ENCODE measurements around the gene AP1G1. TPM values are rescaled to one million over a fixed set of nuclear protein-coding genes. Genes with fewer than 3 reads are reported as not detected.

AP1G1 gene
- total RNA-seq, 2 donors from 2014 or later, result 62.7 to 68.5 TPM

- peak overlapping the region; percentile 88 for H3K27ac Mint-ChIP-seq
- peak overlapping the region; percentile 91 for H3K4me3 ChIP-seq (ENCODE audit: low read length)
- H3K36me3 Mint-ChIP-seq (ENCODE audit: low read depth), result peaks cover 29% of the 10 kb centered on the region
- H3K27ac ChIP-seq (ENCODE audit: low read depth, low read length), result no peak overlapping the region
- peak overlapping the region; percentile 87 for H3K9ac ChIP-seq (ENCODE audit: extremely low read depth, low read length, poor library complexity, severe bottlenecking)
- H3K27me3 Mint-ChIP-seq (ENCODE audit: insufficient read depth), result peaks cover under 1% of the 10 kb centered on the region
- H3K36me3 ChIP-seq (ENCODE audit: control insufficient read depth, insufficient read depth, low read length), result peaks cover 43% of the 10 kb centered on the region
- peak overlapping the region; percentile 86 for H3K4me3 Mint-ChIP-seq
- no peaks in the 10 kb centered on the region for H3K9me3 ChIP-seq (ENCODE audit: control insufficient read depth, low read length)
- no peak for DNase-seq
- 72 to 100% methylated on average over 1 to 3 of the region's 3 CpGs for WGBS, 2 experiments (ENCODE audit: insufficient coverage in 1 of 2, insufficient read length in 1 of 2)
- no peaks in the 10 kb centered on the region for H3K9me3 Mint-ChIP-seq
- no peaks in the 10 kb centered on the region for H3K27me3 ChIP-seq (ENCODE audit: control insufficient read depth, insufficient read depth, low read length, poor library complexity, severe bottlenecking)
- peaks cover 12% of the 10 kb centered on the region for H3K4me1 Mint-ChIP-seq
- TF ChIP-seq, protein P1, sequence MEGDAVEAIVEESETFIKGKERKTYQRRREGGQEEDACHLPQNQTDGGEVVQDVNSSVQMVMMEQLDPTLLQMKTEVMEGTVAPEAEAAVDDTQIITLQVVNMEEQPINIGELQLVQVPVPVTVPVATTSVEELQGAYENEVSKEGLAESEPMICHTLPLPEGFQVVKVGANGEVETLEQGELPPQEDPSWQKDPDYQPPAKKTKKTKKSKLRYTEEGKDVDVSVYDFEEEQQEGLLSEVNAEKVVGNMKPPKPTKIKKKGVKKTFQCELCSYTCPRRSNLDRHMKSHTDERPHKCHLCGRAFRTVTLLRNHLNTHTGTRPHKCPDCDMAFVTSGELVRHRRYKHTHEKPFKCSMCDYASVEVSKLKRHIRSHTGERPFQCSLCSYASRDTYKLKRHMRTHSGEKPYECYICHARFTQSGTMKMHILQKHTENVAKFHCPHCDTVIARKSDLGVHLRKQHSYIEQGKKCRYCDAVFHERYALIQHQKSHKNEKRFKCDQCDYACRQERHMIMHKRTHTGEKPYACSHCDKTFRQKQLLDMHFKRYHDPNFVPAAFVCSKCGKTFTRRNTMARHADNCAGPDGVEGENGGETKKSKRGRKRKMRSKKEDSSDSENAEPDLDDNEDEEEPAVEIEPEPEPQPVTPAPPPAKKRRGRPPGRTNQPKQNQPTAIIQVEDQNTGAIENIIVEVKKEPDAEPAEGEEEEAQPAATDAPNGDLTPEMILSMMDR (conservative IDR thresholded peaks at IDR 0.05), result no peak
- H3K4me1 ChIP-seq (ENCODE audit: control insufficient read depth, insufficient read depth, low read length), result peaks cover 4% of the 10 kb centered on the region
These were observed 38.5 kb upstream of the AP1G1 start for GRCh38 chr16:71847096-71847495.

DNA sequence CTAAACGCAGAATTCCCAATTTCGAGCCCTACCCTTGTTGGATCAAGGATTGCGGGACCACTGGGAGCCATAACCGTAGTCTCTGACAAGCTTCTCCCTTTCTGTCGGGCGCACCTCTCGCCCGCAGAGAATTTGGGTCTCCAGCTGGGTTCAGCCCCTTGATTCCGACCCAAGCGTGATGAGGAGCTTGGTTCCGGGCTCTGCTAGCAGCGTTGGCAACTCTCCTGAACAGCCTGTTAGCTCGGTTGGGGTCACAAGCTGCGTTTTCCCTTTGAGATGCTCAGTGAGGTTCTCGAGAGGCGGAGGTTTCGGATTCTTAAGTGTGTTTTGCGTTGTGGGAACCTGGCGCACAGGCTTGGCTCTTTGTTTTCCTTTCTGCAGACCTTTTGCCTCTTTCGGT lies 37.8 kb upstream of the AP1G1 start:
- H3K9ac ChIP-seq (ENCODE audit: extremely low read depth, low read length, poor library complexity, severe bottlenecking), result peak overlapping the region; percentile 87
- no peaks in the 10 kb centered on the region for H3K9me3 ChIP-seq (ENCODE audit: control insufficient read depth, low read length)
- H3K4me1 Mint-ChIP-seq, result peaks cover 12% of the 10 kb centered on the region
- no peaks in the 10 kb centered on the region for H3K9me3 Mint-ChIP-seq
- H3K36me3 ChIP-seq (ENCODE audit: control insufficient read depth, insufficient read depth, low read length), result peaks cover 36% of the 10 kb centered on the region
- no peaks in the 10 kb centered on the region for H3K27me3 ChIP-seq (ENCODE audit: control insufficient read depth, insufficient read depth, low read length, poor library complexity, severe bottlenecking)
- H3K4me3 Mint-ChIP-seq, result peak overlapping the region; percentile 86
- 2 to 3% methylated on average over 7 to 20 of the region's 20 CpGs for WGBS, 2 experiments (ENCODE audit: insufficient coverage in 1 of 2, insufficient read length in 1 of 2)
- peaks cover 25% of the 10 kb centered on the region for H3K36me3 Mint-ChIP-seq (ENCODE audit: low read depth)
- TF ChIP-seq, protein P1 (conservative IDR thresholded peaks at IDR 0.05), result no peak
- H3K27ac Mint-ChIP-seq, result peak overlapping the region; percentile 88
- no peak overlapping the region for H3K27ac ChIP-seq (ENCODE audit: low read depth, low read length)
- peaks cover 2% of the 10 kb centered on the region for H3K27me3 Mint-ChIP-seq (ENCODE audit: insufficient read depth)
- H3K4me3 ChIP-seq (ENCODE audit: low read length), result peak overlapping the region; percentile 91
- peaks cover 4% of the 10 kb centered on the region for H3K4me1 ChIP-seq (ENCODE audit: control insufficient read depth, insufficient read depth, low read length)
- peak; percentile 65 for DNase-seq

DNA sequence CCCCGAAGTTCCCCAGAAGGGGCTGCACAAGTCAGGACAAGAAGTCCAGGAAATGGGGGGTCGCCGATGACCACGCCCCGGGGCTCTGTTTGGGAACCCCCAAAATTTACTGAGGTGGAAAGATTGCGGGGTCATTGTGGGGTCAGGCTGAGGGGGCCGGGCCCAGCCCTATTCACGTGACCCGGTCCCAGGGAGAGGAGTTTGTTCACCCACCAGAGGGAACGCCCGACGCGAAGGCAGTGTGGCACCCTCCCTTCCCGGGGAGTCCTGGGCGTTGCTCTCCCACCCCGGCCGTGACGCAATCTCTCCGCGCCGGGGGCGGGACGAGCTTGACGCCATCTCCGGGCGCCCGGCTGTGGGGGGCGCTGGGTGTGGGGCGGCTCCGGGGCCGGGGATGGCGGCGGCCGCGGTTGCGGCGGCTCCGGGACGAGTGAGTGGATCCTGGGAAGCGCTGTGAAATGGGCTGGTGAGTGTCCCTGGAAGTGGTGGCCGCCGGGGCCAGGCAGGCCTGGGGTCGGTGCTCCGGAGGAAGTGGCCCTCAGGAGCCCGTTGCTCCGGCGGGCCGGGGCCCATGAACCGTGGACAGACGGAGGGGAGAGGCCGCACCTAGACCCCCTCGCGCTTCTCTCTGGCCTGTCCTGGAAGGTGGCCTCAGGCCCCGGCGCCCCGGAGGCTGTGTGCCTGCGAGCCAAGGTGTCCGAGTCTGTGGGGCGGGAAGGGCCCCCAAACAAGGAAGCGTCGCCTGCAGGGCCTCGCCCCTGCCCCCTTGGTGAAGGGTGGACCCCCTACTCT lies 37.2 kb upstream of the AP1G1 start, which contains the start of gene ATXN1L:
Gene ATXN1L (plus strand): TSS at position 338 of the 792 bp plus-strand sequence. CDS start 3,765 bp downstream, outside the sequence.
- H3K9me3 ChIP-seq (ENCODE audit: control insufficient read depth, low read length), result no peaks in the 10 kb centered on the region
- H3K9ac ChIP-seq (ENCODE audit: extremely low read depth, low read length, poor library complexity, severe bottlenecking), result peak within 1 kb of the TSS; percentile 87
- H3K4me1 Mint-ChIP-seq, result peaks cover 12% of the 10 kb centered on the region
- no peaks in the 10 kb centered on the region for H3K27me3 ChIP-seq (ENCODE audit: control insufficient read depth, insufficient read depth, low read length, poor library complexity, severe bottlenecking)
- no peak within 1 kb of the TSS for H3K27ac ChIP-seq (ENCODE audit: low read depth, low read length)
- H3K4me3 ChIP-seq (ENCODE audit: low read length), result peak within 1 kb of the TSS; percentile 91
- peaks cover 30% of the 10 kb centered on the region for H3K36me3 ChIP-seq (ENCODE audit: control insufficient read depth, insufficient read depth, low read length)
- TF ChIP-seq, protein P1 (conservative IDR thresholded peaks at IDR 0.05), result no peak
- peak within 1 kb of the TSS; percentile 86 for H3K4me3 Mint-ChIP-seq
- peaks cover 2% of the 10 kb centered on the region for H3K27me3 Mint-ChIP-seq (ENCODE audit: insufficient read depth)
- peak within 1 kb of the TSS; percentile 97 for H3K27ac Mint-ChIP-seq
- peak; percentile 94 for DNase-seq
- 0% methylated on average over 23 to 62 of the region's 62 CpGs for WGBS, 2 experiments (ENCODE audit: insufficient coverage in 1 of 2, insufficient read length in 1 of 2)
- peaks cover 19% of the 10 kb centered on the region for H3K36me3 Mint-ChIP-seq (ENCODE audit: low read depth)
- H3K9me3 Mint-ChIP-seq, result no peaks in the 10 kb centered on the region
- peaks cover 4% of the 10 kb centered on the region for H3K4me1 ChIP-seq (ENCODE audit: control insufficient read depth, insufficient read depth, low read length)
